Loucy (cell line): Measurements from ENCODE around the gene FKBP6.
"Not testable (repeated sequence)": the region's sequence is repeated elsewhere in the genome, so short reads cannot be mapped to it uniquely, and the experiment has no call there.

Source experiments
- EZH2phosphoT487 ChIP-seq: fragments of 200-600 bp; IDR thresholded peaks from 2 replicates; pipeline ENCODE4 v1.6.1; 2018; ENCODE audit warnings: antibody characterized with exemption, mild to moderate bottlenecking, moderate library complexity, borderline replicate concordance
- TF ChIP-seq, protein P1 (sequence below): fragments of 200-600 bp; sonication (generic); conservative IDR thresholded peaks from 2 replicates; pipeline ENCODE4 v1.5.1; 2014; ENCODE audit warnings: mild to moderate bottlenecking, antibody characterized with exemption, low read length

DNA sequence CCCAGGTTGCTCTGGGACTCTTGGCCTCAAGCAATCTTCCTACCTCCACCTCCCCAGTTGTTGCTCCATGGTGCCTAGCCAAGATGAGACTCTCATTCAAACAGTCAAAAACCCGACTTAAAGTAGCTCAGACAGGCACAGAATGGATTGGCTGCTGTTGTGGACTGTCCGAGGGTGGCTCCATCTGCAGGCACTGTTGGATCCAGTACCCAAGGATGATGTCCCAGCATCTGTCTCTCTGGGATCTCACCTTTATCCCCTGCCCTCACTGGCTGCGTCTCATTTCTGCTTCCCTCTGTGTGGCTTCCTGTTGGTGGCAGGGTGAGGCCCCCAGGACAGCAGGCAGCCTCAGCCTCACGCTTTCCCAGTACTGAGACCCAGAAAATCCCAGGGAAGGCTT is 48.3 kb downstream of the FKBP6 start:
- TF ChIP-seq, protein P1, sequence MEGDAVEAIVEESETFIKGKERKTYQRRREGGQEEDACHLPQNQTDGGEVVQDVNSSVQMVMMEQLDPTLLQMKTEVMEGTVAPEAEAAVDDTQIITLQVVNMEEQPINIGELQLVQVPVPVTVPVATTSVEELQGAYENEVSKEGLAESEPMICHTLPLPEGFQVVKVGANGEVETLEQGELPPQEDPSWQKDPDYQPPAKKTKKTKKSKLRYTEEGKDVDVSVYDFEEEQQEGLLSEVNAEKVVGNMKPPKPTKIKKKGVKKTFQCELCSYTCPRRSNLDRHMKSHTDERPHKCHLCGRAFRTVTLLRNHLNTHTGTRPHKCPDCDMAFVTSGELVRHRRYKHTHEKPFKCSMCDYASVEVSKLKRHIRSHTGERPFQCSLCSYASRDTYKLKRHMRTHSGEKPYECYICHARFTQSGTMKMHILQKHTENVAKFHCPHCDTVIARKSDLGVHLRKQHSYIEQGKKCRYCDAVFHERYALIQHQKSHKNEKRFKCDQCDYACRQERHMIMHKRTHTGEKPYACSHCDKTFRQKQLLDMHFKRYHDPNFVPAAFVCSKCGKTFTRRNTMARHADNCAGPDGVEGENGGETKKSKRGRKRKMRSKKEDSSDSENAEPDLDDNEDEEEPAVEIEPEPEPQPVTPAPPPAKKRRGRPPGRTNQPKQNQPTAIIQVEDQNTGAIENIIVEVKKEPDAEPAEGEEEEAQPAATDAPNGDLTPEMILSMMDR: not testable (repeated sequence)
- TF ChIP-seq EZH2phosphoT487: not testable (repeated sequence)
